Neuronal stem cell (in vitro differentiated cells): ENCODE data around the gene SERTM2.

Experiments used
- DNase-seq: peaks from one replicate; pipeline ENCODE4 v3.0.0-alpha.2; 2013; ENCODE audit warnings: low spot score
- H2AFZ ChIP-seq: one replicate; pipeline ENCODE4 v1.6.1; 2013; ENCODE audit warnings: mild to moderate bottlenecking, low read length, inconsistent platforms
- H2AK5ac ChIP-seq: 2 replicates; pipeline ENCODE4 v1.6.1; 2013; ENCODE audit warnings: low read depth, mild to moderate bottlenecking, inconsistent platforms, low read length, moderate library complexity, mixed read lengths
- H2BK120ac ChIP-seq: 2 replicates; pipeline ENCODE4 v1.6.1; 2013; ENCODE audit warnings: low read depth, mild to moderate bottlenecking, inconsistent platforms, low read length, moderate library complexity, mixed read lengths
- H2BK12ac ChIP-seq: one replicate; pipeline ENCODE4 v1.6.1; 2013; ENCODE audit warnings: low read length, inconsistent platforms
- H2BK15ac ChIP-seq: 2 replicates; pipeline ENCODE4 v1.6.1; 2013; ENCODE audit warnings: mild to moderate bottlenecking, low read length, inconsistent platforms, mixed read lengths
- H2BK5ac ChIP-seq: one replicate; pipeline ENCODE4 v1.6.1; 2013; ENCODE audit warnings: inconsistent platforms, mild to moderate bottlenecking, low read length, moderate library complexity
- H3K14ac ChIP-seq: one replicate; pipeline ENCODE4 v1.6.1; 2013; ENCODE audit warnings: low read length, inconsistent platforms
- H3K18ac ChIP-seq: 2 replicates; pipeline ENCODE4 v1.6.1; 2013; ENCODE audit warnings: low read length, inconsistent platforms
- H3K23ac ChIP-seq: 2 replicates; pipeline ENCODE4 v1.6.1; 2013; ENCODE audit warnings: low read depth, mild to moderate bottlenecking, mixed read lengths, low read length, inconsistent platforms; ENCODE audit not compliant: poor library complexity
- H3K27ac ChIP-seq: replicated peaks from 3 replicates; pipeline ENCODE4 v1.5.1; 2013; ENCODE audit warnings: low read length, inconsistent platforms
- H3K27me3 ChIP-seq, 3 experiments: 2 replicates each; pipeline ENCODE4 v1.6.1; 2013; ENCODE audit warnings: low read length in 3 of 3, mild to moderate bottlenecking in 2 of 3, inconsistent platforms in 1 of 3, low read depth in 1 of 3, mixed read lengths in 1 of 3, moderate library complexity in 1 of 3; ENCODE audit not compliant: control insufficient read depth in 3 of 3, insufficient read depth in 3 of 3
- H3K36me3 ChIP-seq, 2 donors: replicated peaks in 1 of 2; 2 replicates each; pipeline ENCODE4 v1.6.1; 2013; ENCODE audit warnings: low read length in 2 of 2; ENCODE audit not compliant: control insufficient read depth in 2 of 2, insufficient read depth in 2 of 2
- H3K4ac ChIP-seq: 2 replicates; pipeline ENCODE4 v1.6.1; 2013; ENCODE audit warnings: inconsistent platforms, mild to moderate bottlenecking, low read length, moderate library complexity
- H3K4me1 ChIP-seq, 2 donors: 1 replicate in 1 of 2; 2 replicates in 1 of 2; pipeline ENCODE4 v1.6.1; 2013; ENCODE audit warnings: low read length in 2 of 2, low read depth in 1 of 2; ENCODE audit not compliant: control insufficient read depth in 2 of 2, insufficient read depth in 1 of 2
- H3K4me2 ChIP-seq: one replicate; pipeline ENCODE4 v1.6.1; 2013; ENCODE audit warnings: mild to moderate bottlenecking, low read length, inconsistent platforms; ENCODE audit not compliant: insufficient read depth, poor library complexity, severe bottlenecking
- H3K4me3 ChIP-seq, 2 donors: 2 replicates each; pipeline ENCODE4 v1.5.1; 2013; ENCODE audit warnings: low read length in 2 of 2, mild to moderate bottlenecking in 2 of 2, inconsistent platforms in 1 of 2, moderate library complexity in 1 of 2
- H3K79me1 ChIP-seq: one replicate; pipeline ENCODE4 v1.6.1; 2013; ENCODE audit warnings: low read depth, mild to moderate bottlenecking, inconsistent platforms, low read length, moderate library complexity
- H3K9ac ChIP-seq: one replicate; pipeline ENCODE4 v1.6.1; 2013; ENCODE audit warnings: mild to moderate bottlenecking, low read depth, low read length, inconsistent platforms; ENCODE audit not compliant: poor library complexity
- H3K9me3 ChIP-seq, 2 donors: replicated peaks in 1 of 2; 2 replicates each; pipeline versions ENCODE3 to v1.6.1; 2013; ENCODE audit warnings: low read length in 2 of 2, mild to moderate bottlenecking in 2 of 2, inconsistent platforms in 1 of 2, low read depth in 1 of 2, mixed read lengths in 1 of 2, moderate library complexity in 1 of 2; ENCODE audit not compliant: control insufficient read depth in 2 of 2, insufficient read depth in 1 of 2
- H4K8ac ChIP-seq: one replicate; pipeline ENCODE4 v1.6.1; 2013; ENCODE audit warnings: low read depth, mild to moderate bottlenecking, inconsistent platforms, low read length, moderate library complexity
- H4K91ac ChIP-seq: one replicate; pipeline ENCODE4 v1.6.1; 2013; ENCODE audit warnings: low read length, low read depth, mild to moderate bottlenecking, inconsistent platforms; ENCODE audit not compliant: poor library complexity
- WGBS, 2 donors: extraction: QIAGEN DNeasy Blood & Tissue Kit; methylation state at CpG; one replicate each; pipeline ENCODE4 v1.1.7; 2013; ENCODE audit warnings: missing lambda C conversion rate in 2 of 2, mixed read lengths in 1 of 2; ENCODE audit not compliant: insufficient read length in 2 of 2, insufficient replicate concordance in 1 of 2; ENCODE audit errors: extremely low coverage in 2 of 2; 5-methylcytosine and 5-hydroxymethylcytosine counted together

Gene SERTM2

GRCh38 chrX:111518667-111519066 is 7.2 kb downstream of the SERTM2 start:
- H3K14ac ChIP-seq = no peak overlapping the region
- no peak overlapping the region for H2BK15ac ChIP-seq
- H3K27ac ChIP-seq = peak overlapping the region; percentile 62
- no peak overlapping the region for H2BK12ac ChIP-seq
- H2AK5ac ChIP-seq = no peak overlapping the region
- H3K9ac ChIP-seq = no peak overlapping the region
- no peak overlapping the region for H2BK5ac ChIP-seq
- peaks cover 8 to 22% of the 10 kb centered on the region in 2 donors for H3K4me1 ChIP-seq
- no peak overlapping the region for H3K18ac ChIP-seq
- H4K8ac ChIP-seq = no peak overlapping the region
- no peaks in the 10 kb centered on the region for H3K9me3 ChIP-seq
- H3K27me3 ChIP-seq = no peaks in the 10 kb centered on the region
- H4K91ac ChIP-seq = no peak overlapping the region
- DNase-seq = no peak
- no CpG with 5 or more reads among the region's 5 CpGs for WGBS, 2 donors
- no peaks in the 10 kb centered on the region for H3K79me1 ChIP-seq
- no peak overlapping the region for H3K4ac ChIP-seq
- no peak overlapping the region for H2BK120ac ChIP-seq
- no peak overlapping the region for H3K23ac ChIP-seq
- H2AFZ ChIP-seq = peak overlapping the region; percentile 19
- H3K36me3 ChIP-seq = no peaks in the 10 kb centered on the region
- no peak overlapping the region for H3K4me2 ChIP-seq
- no peak overlapping the region for H3K4me3 ChIP-seq

GRCh38 chrX:111519215-111519614 is 7.8 kb downstream of the SERTM2 start:
- Histone ChIP-seq H4K8ac (no peak overlapping the region), H4K91ac (no peak overlapping the region), H3K23ac (no peak overlapping the region), H2BK120ac (no peak overlapping the region), H3K4me3 (no peak overlapping the region), H3K9me3 (no peaks in the 10 kb centered on the region), H3K4ac (no peak overlapping the region), H3K27me3 (no peaks in the 10 kb centered on the region), H3K4me2 (no peak overlapping the region), H2BK12ac (no peak overlapping the region), H3K14ac (no peak overlapping the region), H3K79me1 (no peaks in the 10 kb centered on the region), H3K4me1 (peaks cover 8 to 22% of the 10 kb centered on the region in 2 donors), H2AK5ac (no peak overlapping the region), H2AFZ (peak overlapping the region; percentile 36), H2BK15ac (no peak overlapping the region), H3K27ac (peak overlapping the region; percentile 62), H3K9ac (no peak overlapping the region), H2BK5ac (no peak overlapping the region), H3K36me3 (no peaks in the 10 kb centered on the region), H3K18ac (no peak overlapping the region)
- WGBS, 2 donors = no CpG with 5 or more reads among the region's 2 CpGs
- DNase-seq = peak; percentile 38

- Histone ChIP-seq H2BK12ac (no peak overlapping the region), H3K14ac (no peak overlapping the region), H3K27ac (no peak overlapping the region), H3K79me1 (no peaks in the 10 kb centered on the region), H3K18ac (no peak overlapping the region), H3K9ac (no peak overlapping the region), H3K23ac (no peak overlapping the region), H2AK5ac (no peak overlapping the region), H3K27me3 (no peaks in the 10 kb centered on the region), H2BK5ac (no peak overlapping the region), H3K4me2 (no peak overlapping the region), H2BK120ac (no peak overlapping the region), H3K4me1 (peaks cover 8 to 22% of the 10 kb centered on the region in 2 donors), H3K4ac (no peak overlapping the region), H4K91ac (no peak overlapping the region), H2BK15ac (no peak overlapping the region), H4K8ac (no peak overlapping the region), H3K9me3 (no peaks in the 10 kb centered on the region), H3K36me3 (no peaks in the 10 kb centered on the region), H2AFZ (peak overlapping the region; percentile 30), H3K4me3 (no peak overlapping the region)
- no peak for DNase-seq
Measured at GRCh38 chrX:111520506-111520905, 9.1 kb downstream of the SERTM2 start.

GRCh38 chrX:111521169-111521568 is 9.7 kb downstream of the SERTM2 start:
- no peaks in the 10 kb centered on the region for H3K36me3 ChIP-seq
- no peak overlapping the region for H3K4me2 ChIP-seq
- no peak overlapping the region for H2BK12ac ChIP-seq
- no peak overlapping the region for H3K27ac ChIP-seq
- H4K91ac ChIP-seq = no peak overlapping the region
- no peak overlapping the region for H2BK120ac ChIP-seq
- peak overlapping the region; percentile 30 for H2AFZ ChIP-seq
- no peak overlapping the region for H3K23ac ChIP-seq
- H3K18ac ChIP-seq = no peak overlapping the region
- H4K8ac ChIP-seq = no peak overlapping the region
- no peak overlapping the region for H2AK5ac ChIP-seq
- no peak overlapping the region for H3K4me3 ChIP-seq
- H3K9ac ChIP-seq = no peak overlapping the region
- H2BK15ac ChIP-seq = no peak overlapping the region
- WGBS, 2 donors = no CpG with 5 or more reads among the region's 1 CpG
- peaks cover 8 to 22% of the 10 kb centered on the region in 2 donors for H3K4me1 ChIP-seq
- H3K9me3 ChIP-seq = no peaks in the 10 kb centered on the region
- H2BK5ac ChIP-seq = no peak overlapping the region
- H3K79me1 ChIP-seq = no peaks in the 10 kb centered on the region
- DNase-seq = no peak
- H3K27me3 ChIP-seq = no peaks in the 10 kb centered on the region
- H3K4ac ChIP-seq = no peak overlapping the region
- H3K14ac ChIP-seq = no peak overlapping the region
